ENCODE data around the gene CEP128.

- TF ChIP-seq, protein P1, sequence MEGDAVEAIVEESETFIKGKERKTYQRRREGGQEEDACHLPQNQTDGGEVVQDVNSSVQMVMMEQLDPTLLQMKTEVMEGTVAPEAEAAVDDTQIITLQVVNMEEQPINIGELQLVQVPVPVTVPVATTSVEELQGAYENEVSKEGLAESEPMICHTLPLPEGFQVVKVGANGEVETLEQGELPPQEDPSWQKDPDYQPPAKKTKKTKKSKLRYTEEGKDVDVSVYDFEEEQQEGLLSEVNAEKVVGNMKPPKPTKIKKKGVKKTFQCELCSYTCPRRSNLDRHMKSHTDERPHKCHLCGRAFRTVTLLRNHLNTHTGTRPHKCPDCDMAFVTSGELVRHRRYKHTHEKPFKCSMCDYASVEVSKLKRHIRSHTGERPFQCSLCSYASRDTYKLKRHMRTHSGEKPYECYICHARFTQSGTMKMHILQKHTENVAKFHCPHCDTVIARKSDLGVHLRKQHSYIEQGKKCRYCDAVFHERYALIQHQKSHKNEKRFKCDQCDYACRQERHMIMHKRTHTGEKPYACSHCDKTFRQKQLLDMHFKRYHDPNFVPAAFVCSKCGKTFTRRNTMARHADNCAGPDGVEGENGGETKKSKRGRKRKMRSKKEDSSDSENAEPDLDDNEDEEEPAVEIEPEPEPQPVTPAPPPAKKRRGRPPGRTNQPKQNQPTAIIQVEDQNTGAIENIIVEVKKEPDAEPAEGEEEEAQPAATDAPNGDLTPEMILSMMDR (IDR thresholded peaks at IDR 0.05; ENCODE audit: borderline replicate concordance, extremely low read depth, low read length, poor library complexity, severe bottlenecking), result no peak
- TF ChIP-seq EZH2 (IDR thresholded peaks at IDR 0.05; ENCODE audit: borderline replicate concordance, low read depth, low read length, severe bottlenecking), result no peak
Measured at GRCh38 chr14:80679273-80679672, 262.3 kb downstream of the CEP128 start.

Measured in DND-41 (cell line).